CD4-positive, alpha-beta T cell treated with Interleukin-1 beta for 1 hour (primary cell): ENCODE data around the gene SCNN1B.
"Not testable (repeated sequence)": the region's sequence is repeated elsewhere in the genome, so short reads cannot be mapped to it uniquely, and the experiment has no call there.

ENCODE experiments used
- DNase-seq, 2 donors: peaks; one replicate each; pipeline ENCODE4 v3.0.0-alpha.2; 2020 to 2022

Gene SCNN1B

GRCh38 chr16:23290189-23291062, 11.7 kb upstream of the SCNN1B start:
- no peak for DNase-seq

- DNase-seq, result no peak
Observed at GRCh38 chr16:23293016-23293415, 9.1 kb upstream of the SCNN1B start.

- DNase-seq, result no peak
Observed at GRCh38 chr16:23294260-23294659, 7.8 kb upstream of the SCNN1B start.

GRCh38 chr16:23296994-23297393, 5.1 kb upstream of the SCNN1B start:
- no peak for DNase-seq

- no peak for DNase-seq
Observed at GRCh38 chr16:23298290-23298915, 3.7 kb upstream of the SCNN1B start.

- not testable (repeated sequence) for DNase-seq
Observed at GRCh38 chr16:23299815-23300214, 2.3 kb upstream of the SCNN1B start.

- no peak for DNase-seq
Observed at GRCh38 chr16:23301251-23302044, 654 bp upstream of the SCNN1B start.

- DNase-seq, result no peak
Observed at GRCh38 chr16:23303685-23304084, 1.6 kb downstream of the SCNN1B start.

- DNase-seq, result no peak
Observed at GRCh38 chr16:23304620-23305019, 2.5 kb downstream of the SCNN1B start.

GRCh38 chr16:23306199-23307100, 4.3 kb downstream of the SCNN1B start:
- DNase-seq, result no peak

GRCh38 chr16:23310217-23310616, 8.1 kb downstream of the SCNN1B start:
- no peak for DNase-seq

- no peak for DNase-seq
Observed at GRCh38 chr16:23310744-23311143, 8.6 kb downstream of the SCNN1B start.

- DNase-seq, result no peak
Observed at GRCh38 chr16:23316232-23316631, 14.1 kb downstream of the SCNN1B start.

GRCh38 chr16:23316634-23317265, 14.6 kb downstream of the SCNN1B start:
- no peak for DNase-seq

GRCh38 chr16:23317266-23317661, 15.2 kb downstream of the SCNN1B start:
- no peak for DNase-seq

GRCh38 chr16:23317751-23318150, 15.6 kb downstream of the SCNN1B start:
- no peak for DNase-seq

GRCh38 chr16:23318639-23319038, 16.5 kb downstream of the SCNN1B start:
- no peak for DNase-seq

- no peak for DNase-seq
Observed at GRCh38 chr16:23319861-23320615, 17.9 kb downstream of the SCNN1B start.

- no peak for DNase-seq
Observed at GRCh38 chr16:23320693-23321092, 18.6 kb downstream of the SCNN1B start.

- DNase-seq, result no peak
Observed at GRCh38 chr16:23321206-23321875, 19.2 kb downstream of the SCNN1B start.
